HG02981 (cell line): ENCODE measurements around the gene RAB18.
"Not testable (repeated sequence)": the region's sequence is repeated elsewhere in the genome, so short reads cannot be mapped to it uniquely, and the experiment has no call there.

Experiments
- ATAC-seq: cut with Tn5 transposase; IDR thresholded peaks from one replicate; pipeline ENCODE4 v1.9.1; 2021; ENCODE audit warnings: mild to moderate bottlenecking, moderate library complexity; ENCODE audit not compliant: unreplicated experiment

Gene RAB18

GRCh38 chr10:27504808-27505460 lies 830 bp downstream of the RAB18 start:
- no peak for ATAC-seq

- ATAC-seq = not testable (repeated sequence)
Measured at GRCh38 chr10:27505537-27505936, 1.4 kb downstream of the RAB18 start.

- no peak for ATAC-seq
Measured at GRCh38 chr10:27506280-27506679, 2.2 kb downstream of the RAB18 start.

GRCh38 chr10:27512548-27512947 lies 8.4 kb downstream of the RAB18 start:
- no peak for ATAC-seq

GRCh38 chr10:27513451-27514191 lies 9.5 kb downstream of the RAB18 start:
- ATAC-seq = no peak

GRCh38 chr10:27514243-27514642 lies 10.1 kb downstream of the RAB18 start:
- no peak for ATAC-seq

- no peak for ATAC-seq
Measured at GRCh38 chr10:27518261-27518660, 14.2 kb downstream of the RAB18 start.

- no peak for ATAC-seq
Measured at GRCh38 chr10:27525819-27526218, 21.7 kb downstream of the RAB18 start.

- ATAC-seq = no peak
Measured at GRCh38 chr10:27526242-27526641, 22.1 kb downstream of the RAB18 start.

- no peak for ATAC-seq
Measured at GRCh38 chr10:27527666-27528295, 23.7 kb downstream of the RAB18 start.

- no peak for ATAC-seq
Measured at GRCh38 chr10:27529010-27529783, 25.1 kb downstream of the RAB18 start.

GRCh38 chr10:27530477-27530876 lies 26.4 kb downstream of the RAB18 start:
- ATAC-seq = no peak

GRCh38 chr10:27531336-27531847 lies 27.3 kb downstream of the RAB18 start:
- ATAC-seq = no peak

- no peak for ATAC-seq
Measured at GRCh38 chr10:27534161-27534700, 30.1 kb downstream of the RAB18 start.

- ATAC-seq = no peak
Measured at GRCh38 chr10:27535317-27535716, 31.2 kb downstream of the RAB18 start.

GRCh38 chr10:27536437-27536836 lies 32.3 kb downstream of the RAB18 start:
- no peak for ATAC-seq

GRCh38 chr10:27537166-27537565 lies 33.1 kb downstream of the RAB18 start:
- ATAC-seq = no peak

- ATAC-seq = no peak
Measured at GRCh38 chr10:27537787-27538186, 33.7 kb downstream of the RAB18 start.

GRCh38 chr10:27540672-27541071 lies 36.6 kb downstream of the RAB18 start:
- no peak for ATAC-seq

GRCh38 chr10:27541796-27542729 lies 38.0 kb downstream of the RAB18 start:
- ATAC-seq = no peak
